Measurements from ENCODE around the gene GARNL3. TPM values are rescaled to one million over a fixed set of nuclear protein-coding genes. Genes with fewer than 3 reads are reported as not detected.
A peak's percentile ranks its signal among the peaks of the same experiment; 100 is the strongest.

The GARNL3 gene
- total and polyA plus RNA-seq, 2 experiments from 2014 or later = 9.5 to 10.5 TPM

DNA sequence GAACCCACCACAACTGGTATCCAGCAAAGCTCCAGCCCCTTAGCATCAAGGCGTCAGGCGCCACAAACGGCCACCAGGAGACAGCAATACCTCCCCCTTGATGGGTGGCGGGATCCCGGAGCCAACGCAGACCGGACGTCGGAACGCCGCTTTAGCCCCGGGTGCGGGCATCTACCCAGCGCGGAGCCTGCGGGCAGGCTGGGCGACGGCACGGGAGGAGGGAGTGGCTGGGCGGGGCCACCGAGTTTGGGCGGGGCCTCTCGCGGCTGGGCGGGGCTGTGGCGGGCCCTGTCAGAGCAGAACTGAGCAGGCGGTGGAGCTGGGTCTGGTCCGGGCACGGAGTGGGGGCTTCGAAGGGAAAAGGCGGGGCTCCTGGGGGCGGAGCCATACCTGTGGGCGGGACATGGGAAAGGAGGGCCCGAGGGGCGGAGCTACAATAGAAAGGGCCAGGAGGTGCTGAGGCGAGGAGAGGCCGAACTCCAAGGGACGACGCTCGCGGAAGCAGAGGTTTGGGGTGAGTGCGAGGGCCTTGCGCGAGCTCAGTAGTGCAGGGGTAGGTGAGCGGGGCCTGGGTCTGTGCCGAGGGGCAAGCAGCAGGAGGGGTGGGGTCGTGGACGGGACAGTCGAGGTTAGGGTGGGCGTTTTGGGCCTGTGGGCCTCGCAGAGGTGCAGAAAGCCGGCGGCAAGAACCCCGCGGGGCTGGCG lies 40.2 kb upstream of the GARNL3 start:
- Histone ChIP-seq H3K9me3 (ENCODE audit: low read depth) (no peaks in the 10 kb centered on the region), H3K79me2 (no peaks in the 10 kb centered on the region), H4K20me1 (ENCODE audit: insufficient read depth, poor library complexity, severe bottlenecking) (no peaks in the 10 kb centered on the region), H3K4me1 (ENCODE audit: insufficient read depth) (no peaks in the 10 kb centered on the region), H3K27ac (peak overlapping the region; percentile 91), H3K9me2 (replicated peaks; ENCODE audit: insufficient read depth) (no peaks in the 10 kb centered on the region), H3K4me3 (peak overlapping the region; percentile 82), H3K27me3 (no peaks in the 10 kb centered on the region), H3K36me3 (replicated peaks; ENCODE audit: insufficient read depth, low read depth) (no peaks in the 10 kb centered on the region), H2AFZ (peak overlapping the region; percentile 99), H3K4me2 (peak overlapping the region; percentile 97)
- 4% methylated on average over 28 of the region's 56 CpGs for WGBS (ENCODE audit: low lambda C conversion rate, missing lambda C conversion rate)
- no peak for TF ChIP-seq EZH2phosphoT487 (IDR thresholded peaks at IDR 0.05; ENCODE audit: low read depth, severe bottlenecking, unreplicated experiment)
- TF ChIP-seq EZH2 (IDR thresholded peaks at IDR 0.05; ENCODE audit: borderline replicate concordance) = no peak
- TF ChIP-seq CTCF (IDR thresholded peaks at IDR 0.05; ENCODE audit: poor library complexity) = peak; percentile 29
- peak; percentile 96 for DNase-seq (ENCODE audit: low spot score)

DNA sequence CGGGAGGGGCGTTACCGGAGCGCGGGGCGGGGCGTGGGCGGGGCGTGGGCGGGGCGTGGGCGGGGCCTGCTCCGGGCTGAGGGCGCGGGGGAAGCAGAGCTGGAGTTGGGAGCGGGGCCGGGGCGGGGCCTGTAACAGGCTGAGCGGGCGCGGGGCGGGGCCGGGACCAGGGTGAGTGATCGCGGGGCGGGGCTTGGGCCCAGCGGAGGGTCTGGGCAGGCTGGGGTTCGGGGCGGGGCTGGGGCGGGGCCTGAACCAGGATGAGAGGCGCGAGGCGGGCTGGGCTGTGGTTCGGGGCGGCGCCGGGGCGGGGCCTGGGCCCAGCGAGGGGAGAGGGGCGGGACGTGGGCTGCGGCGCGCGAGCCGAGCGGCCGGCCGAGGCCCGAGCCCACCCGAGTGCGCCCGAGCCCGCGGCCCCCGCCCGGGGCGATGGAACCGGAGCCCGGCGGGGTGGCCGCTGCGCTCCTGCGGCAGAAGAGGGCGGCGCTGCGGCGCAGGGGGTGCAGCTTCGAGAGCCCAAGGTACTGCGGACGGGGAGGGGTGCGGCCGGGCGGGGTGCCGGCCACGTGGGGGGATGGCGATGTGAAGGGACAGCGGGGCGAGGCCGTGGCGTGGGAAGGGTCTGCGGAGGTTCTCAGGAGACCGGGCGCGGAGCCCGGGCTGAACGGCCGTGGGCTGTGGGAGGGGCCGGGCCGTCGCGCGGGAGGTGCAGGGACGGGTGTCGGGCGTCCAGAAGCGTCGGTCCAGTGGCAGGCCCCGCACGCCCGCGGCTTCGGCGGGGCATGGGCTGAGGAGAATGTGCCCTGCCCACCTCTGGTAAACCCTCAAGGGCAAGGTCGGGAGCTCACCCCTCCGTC lies 39.5 kb upstream of the GARNL3 start:
- Histone ChIP-seq H3K36me3 (replicated peaks; ENCODE audit: insufficient read depth, low read depth) (no peaks in the 10 kb centered on the region), H3K79me2 (no peaks in the 10 kb centered on the region), H2AFZ (peak overlapping the region; percentile 99), H3K9me3 (ENCODE audit: low read depth) (no peaks in the 10 kb centered on the region), H3K27me3 (no peaks in the 10 kb centered on the region), H3K27ac (peak overlapping the region; percentile 91), H3K4me1 (ENCODE audit: insufficient read depth) (no peaks in the 10 kb centered on the region), H3K4me3 (peak overlapping the region; percentile 82), H3K4me2 (peak overlapping the region; percentile 100), H4K20me1 (ENCODE audit: insufficient read depth, poor library complexity, severe bottlenecking) (no peaks in the 10 kb centered on the region), H3K9me2 (replicated peaks; ENCODE audit: insufficient read depth) (no peaks in the 10 kb centered on the region)
- TF ChIP-seq CTCF (IDR thresholded peaks at IDR 0.05; ENCODE audit: poor library complexity) (no peak), EZH2phosphoT487 (IDR thresholded peaks at IDR 0.05; ENCODE audit: low read depth, severe bottlenecking, unreplicated experiment) (no peak), EZH2 (IDR thresholded peaks at IDR 0.05; ENCODE audit: borderline replicate concordance) (no peak)
- 0% methylated on average over 11 of the region's 106 CpGs for WGBS (ENCODE audit: low lambda C conversion rate, missing lambda C conversion rate)
- peak; percentile 99 for DNase-seq (ENCODE audit: low spot score)

DNA sequence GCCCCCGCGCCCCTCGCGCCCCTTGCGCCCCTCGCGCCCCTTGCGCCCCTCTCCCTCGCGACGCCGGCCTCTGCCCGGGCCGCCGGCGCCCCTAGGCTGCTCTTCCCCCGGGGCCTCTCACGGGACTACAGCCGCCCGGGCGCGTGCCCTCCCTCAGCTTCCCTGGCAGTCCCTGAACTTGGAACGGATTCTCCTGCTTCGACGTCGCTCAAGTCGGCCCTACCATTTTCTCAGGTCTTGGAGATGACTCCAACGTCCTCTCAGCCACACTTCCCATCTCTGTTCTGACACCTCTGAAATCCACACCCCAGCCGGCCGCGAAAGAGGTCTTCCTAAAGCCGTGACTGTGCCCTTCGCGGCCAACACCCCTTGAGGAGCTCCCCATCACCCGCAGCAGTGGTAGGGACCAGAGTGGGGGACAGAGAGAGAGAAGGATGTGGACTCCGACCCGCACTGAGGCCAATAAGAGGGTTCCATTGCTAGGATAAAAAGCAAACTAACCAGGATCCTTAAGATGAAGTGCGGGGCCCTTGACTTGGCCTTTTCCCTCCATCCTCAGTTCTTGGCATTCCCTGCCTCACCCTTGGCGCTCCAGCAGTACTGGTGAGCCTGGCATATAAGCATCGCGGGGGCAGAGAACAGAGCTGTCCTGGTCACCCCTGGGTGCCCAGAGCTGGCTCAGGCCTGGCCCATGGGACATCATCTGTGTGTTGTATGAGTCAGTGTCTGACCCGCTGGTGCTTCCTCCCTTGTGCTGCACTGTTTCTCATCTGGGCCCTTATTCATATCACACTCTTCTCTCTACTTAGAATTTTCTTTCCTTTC lies 38.6 kb upstream of the GARNL3 start:
- TF ChIP-seq CTCF (IDR thresholded peaks at IDR 0.05; ENCODE audit: poor library complexity) (no peak), EZH2 (IDR thresholded peaks at IDR 0.05; ENCODE audit: borderline replicate concordance) (no peak), EZH2phosphoT487 (IDR thresholded peaks at IDR 0.05; ENCODE audit: low read depth, severe bottlenecking, unreplicated experiment) (no peak)
- 49% methylated on average over 28 of the region's 42 CpGs for WGBS (ENCODE audit: low lambda C conversion rate, missing lambda C conversion rate)
- H3K9me3 ChIP-seq (ENCODE audit: low read depth) = no peaks in the 10 kb centered on the region
- peak overlapping the region; percentile 81 for H3K4me3 ChIP-seq
- no peaks in the 10 kb centered on the region for H3K9me2 ChIP-seq (replicated peaks; ENCODE audit: insufficient read depth)
- no peaks in the 10 kb centered on the region for H4K20me1 ChIP-seq (ENCODE audit: insufficient read depth, poor library complexity, severe bottlenecking)
- H3K79me2 ChIP-seq = no peaks in the 10 kb centered on the region
- H2AFZ ChIP-seq = no peak overlapping the region
- H3K4me1 ChIP-seq (ENCODE audit: insufficient read depth) = no peaks in the 10 kb centered on the region
- no peaks in the 10 kb centered on the region for H3K36me3 ChIP-seq (replicated peaks; ENCODE audit: insufficient read depth, low read depth)
- no peaks in the 10 kb centered on the region for H3K27me3 ChIP-seq
- peak; percentile 35 for DNase-seq (ENCODE audit: low spot score)
- H3K4me2 ChIP-seq = peak overlapping the region; percentile 100
- no peak overlapping the region for H3K27ac ChIP-seq

Measured in hepatocyte (in vitro differentiated cells).